Mammary epithelial cell (primary cell): ENCODE results near the gene FAM47E.

Experiments used
- EZH2 ChIP-seq: IDR thresholded peaks from 2 replicates; pipeline ENCODE4 v1.6.1; 2012; ENCODE audit warnings: low read length, inconsistent platforms, borderline replicate concordance
- TF ChIP-seq, protein P1 (sequence below), 2 donors: IDR thresholded peaks in 1 of 2; conservative IDR thresholded peaks in 1 of 2; 2 replicates each; pipeline ENCODE4 v1.5.1; 2011 to 2012; ENCODE audit warnings: inconsistent platforms in 2 of 2, low read length in 2 of 2, mild to moderate bottlenecking in 2 of 2, control low read depth in 1 of 2, low read depth in 1 of 2; ENCODE audit not compliant: insufficient read depth in 1 of 2; ENCODE audit errors: extremely low read depth in 1 of 2

DNA sequence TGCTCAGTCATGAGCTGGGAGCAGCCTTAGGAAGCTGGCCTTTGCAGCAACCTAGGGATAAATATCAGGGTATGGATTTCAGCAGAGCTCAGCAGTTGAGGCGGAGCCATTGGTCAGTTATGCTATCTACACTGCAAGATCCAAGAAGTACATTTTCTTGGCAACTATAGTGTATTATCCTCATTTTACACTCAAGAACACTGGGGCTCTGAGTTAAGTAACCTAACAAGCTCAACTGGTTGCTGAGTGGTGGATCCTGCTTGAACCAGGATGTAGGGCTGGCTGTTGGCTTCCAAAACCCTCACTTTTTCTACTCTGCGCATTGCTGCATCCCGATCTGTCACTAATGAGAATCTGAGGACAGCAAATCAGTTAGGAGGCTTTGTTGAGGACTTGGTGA, 36.4 kb upstream of the FAM47E start:
- TF ChIP-seq, protein P1, sequence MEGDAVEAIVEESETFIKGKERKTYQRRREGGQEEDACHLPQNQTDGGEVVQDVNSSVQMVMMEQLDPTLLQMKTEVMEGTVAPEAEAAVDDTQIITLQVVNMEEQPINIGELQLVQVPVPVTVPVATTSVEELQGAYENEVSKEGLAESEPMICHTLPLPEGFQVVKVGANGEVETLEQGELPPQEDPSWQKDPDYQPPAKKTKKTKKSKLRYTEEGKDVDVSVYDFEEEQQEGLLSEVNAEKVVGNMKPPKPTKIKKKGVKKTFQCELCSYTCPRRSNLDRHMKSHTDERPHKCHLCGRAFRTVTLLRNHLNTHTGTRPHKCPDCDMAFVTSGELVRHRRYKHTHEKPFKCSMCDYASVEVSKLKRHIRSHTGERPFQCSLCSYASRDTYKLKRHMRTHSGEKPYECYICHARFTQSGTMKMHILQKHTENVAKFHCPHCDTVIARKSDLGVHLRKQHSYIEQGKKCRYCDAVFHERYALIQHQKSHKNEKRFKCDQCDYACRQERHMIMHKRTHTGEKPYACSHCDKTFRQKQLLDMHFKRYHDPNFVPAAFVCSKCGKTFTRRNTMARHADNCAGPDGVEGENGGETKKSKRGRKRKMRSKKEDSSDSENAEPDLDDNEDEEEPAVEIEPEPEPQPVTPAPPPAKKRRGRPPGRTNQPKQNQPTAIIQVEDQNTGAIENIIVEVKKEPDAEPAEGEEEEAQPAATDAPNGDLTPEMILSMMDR (conservative IDR thresholded peaks at IDR 0.05 in 1 of 2, IDR thresholded peaks at IDR 0.05 in 1 of 2; ENCODE audit: extremely low read depth in 1 of 2, insufficient read depth in 1 of 2, low read depth in 1 of 2, low read length in 2 of 2) = no peak
- TF ChIP-seq EZH2 = no peak
